ENCODE data around the gene BEND3. TPM values are rescaled to one million over a fixed set of nuclear protein-coding genes. Genes with fewer than 3 reads are reported as not detected.
"Not testable (repeated sequence)": the region's sequence is repeated elsewhere in the genome, so short reads cannot be mapped to it uniquely, and the experiment has no call there.

The BEND3 gene
- total and polyA plus RNA-seq, 9 of the 15 experiments (the other 6 are each of a cell fraction or from before 2014, with no cell fraction given) = 0.64 to 8.4 (median 3.3) TPM

DNA sequence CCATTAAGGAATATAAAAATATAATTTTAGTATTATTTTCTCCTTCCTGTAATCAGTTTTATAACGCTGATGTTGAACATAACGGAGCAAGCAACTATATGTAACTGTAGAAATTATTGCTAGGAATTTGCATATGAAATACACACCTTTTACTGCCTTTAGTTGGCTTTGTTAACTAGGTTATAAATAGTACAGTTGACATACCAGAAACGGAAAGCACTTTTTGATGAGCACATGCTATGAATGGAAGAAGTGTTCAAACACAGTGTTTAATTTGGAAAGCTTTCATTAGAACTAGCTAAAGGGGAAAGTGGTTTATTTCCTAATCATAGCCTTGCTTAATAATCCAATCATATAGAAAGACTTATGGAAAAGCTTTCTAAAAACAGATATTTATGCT, 25.3 kb upstream of the BEND3 start:
- POLR2A ChIA-PET = interaction anchor here (0.9 kb wide), 1 partner anchor 27 kb away, joined by 4 read pairs; no protein-coding TSS in a partner anchor
- TF ChIP-seq MYNN (IDR thresholded peaks at IDR 0.05) = no peak
- no peak for TF ChIP-seq MYNN (CRISPR knock-in tag; IDR thresholded peaks at IDR 0.05)
- no peak for TF ChIP-seq POLR2A (conservative IDR thresholded peaks at IDR 0.05)
- no peak for TF ChIP-seq TOE1 (IDR thresholded peaks at IDR 0.05; ENCODE audit: borderline replicate concordance)
- no peak for TF ChIP-seq TOE1 (CRISPR knock-in tag; IDR thresholded peaks at IDR 0.05; ENCODE audit: borderline replicate concordance, low read depth)
- no peak for TF ChIP-seq ZNF445 (CRISPR knock-in tag; IDR thresholded peaks at IDR 0.05; ENCODE audit: low read depth)
- TF ChIP-seq SMAD4 (CRISPR knock-in tag; conservative IDR thresholded peaks at IDR 0.05) = no peak
- no peak for TF ChIP-seq ESRRB (CRISPR knock-in tag; IDR thresholded peaks at IDR 0.05; ENCODE audit: borderline replicate concordance)

DNA sequence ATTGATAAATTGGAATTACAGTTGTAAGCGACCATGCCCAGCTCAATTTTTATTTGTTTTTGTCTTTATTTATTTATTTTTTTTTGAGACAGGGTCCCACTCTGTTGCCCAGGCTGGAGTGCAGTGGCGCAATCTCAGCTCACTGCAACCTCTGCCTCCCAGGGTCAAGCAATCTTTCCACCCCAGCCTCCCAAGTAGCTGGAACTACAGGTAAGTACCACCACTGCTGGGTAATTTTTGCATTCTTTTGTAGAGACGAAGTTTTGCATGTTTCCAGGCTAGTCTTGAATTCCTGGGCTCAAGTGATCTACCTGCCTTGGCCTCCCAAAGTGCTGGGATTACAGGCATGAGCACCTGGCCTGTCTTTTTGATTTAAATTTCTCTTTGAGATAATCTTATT, 21.0 kb upstream of the BEND3 start:
- H4K20me1 ChIP-seq (replicated peaks; ENCODE audit: control insufficient read depth, insufficient read depth, low read length); CTCF ChIA-PET (ENCODE audit: low intra/inter-chr PET ratio); BruUV-seq (replicated peaks); H3K27me3 ChIP-seq (ENCODE audit: control insufficient read depth in 2 of 2, insufficient read depth in 2 of 2, low read length in 2 of 2); H3K4me3 ChIP-seq; H3K36me3 ChIP-seq (ENCODE audit: control insufficient read depth, insufficient read depth, low read length); DNase-seq (ENCODE audit: extremely low read depth in 1 of 4, low spot score in 3 of 4); in situ Hi-C loops (cut with MboI); H3K4me1 ChIP-seq (replicated peaks in 1 of 2; ENCODE audit: control insufficient read depth in 2 of 2, insufficient read depth in 2 of 2, low read length in 2 of 2); FAIRE-seq; H3K9ac ChIP-seq (ENCODE audit: insufficient read depth in 1 of 2, low read depth in 2 of 2, low read length in 2 of 2); H3K27ac ChIP-seq (ENCODE audit: extremely low read depth, low read depth, low read length); H3K9me3 ChIP-seq (replicated peaks; ENCODE audit: control insufficient read depth, insufficient read depth, low read depth, low read length); H3K9me1 ChIP-seq (ENCODE audit: control insufficient read depth, insufficient read depth, low read length); ATAC-seq; H3K79me2 ChIP-seq (ENCODE audit: control insufficient read depth, insufficient read depth, low read length); H3K4me2 ChIP-seq (ENCODE audit: insufficient read depth, low read length); H2AFZ ChIP-seq (ENCODE audit: low read depth, low read length): not testable (repeated sequence)
- intact Hi-C loops (cut with micrococcal nuclease) = loop anchor here (10.0 kb wide), 1 partner anchor 498 kb away; no protein-coding TSS in a partner anchor
- 38% methylated on average over 3 of the region's 3 CpGs for WGBS (ENCODE audit: insufficient coverage, low coverage, missing lambda C conversion rate)
- POLR2A ChIA-PET = interaction anchor here (1.8 kb wide), 1 partner anchor 10 kb away, joined by 6 read pairs; no protein-coding TSS in a partner anchor

More for the DNA sequence above, 25.3 kb upstream of the BEND3 start:
- no peaks in the 10 kb centered on the region for H4K20me1 ChIP-seq (replicated peaks; ENCODE audit: control insufficient read depth, insufficient read depth, low read length)
- no peaks in the 10 kb centered on the region for H3K79me2 ChIP-seq (ENCODE audit: control insufficient read depth, insufficient read depth, low read length)
- no peak for DNase-seq (ENCODE audit: extremely low read depth in 1 of 4, low spot score in 3 of 4)
- no peak overlapping the region for H3K27ac ChIP-seq (ENCODE audit: extremely low read depth, low read depth, low read length)
- no peak overlapping the region for H3K4me3 ChIP-seq
- CTCF ChIA-PET (ENCODE audit: low intra/inter-chr PET ratio) = interaction anchor here (0.7 kb wide), 1 partner anchor 148 kb away, joined by 3 read pairs; no protein-coding TSS in a partner anchor
- WGBS (ENCODE audit: insufficient coverage, low coverage, missing lambda C conversion rate) = 2% methylated on average over 3 of the region's 3 CpGs
- in situ Hi-C loops (cut with MboI) = no loop called here
- no peaks in the 10 kb centered on the region for H3K9me3 ChIP-seq (replicated peaks; ENCODE audit: control insufficient read depth, insufficient read depth, low read depth, low read length)
- H3K27me3 ChIP-seq (ENCODE audit: control insufficient read depth in 2 of 2, insufficient read depth in 2 of 2, low read length in 2 of 2) = peaks cover 3 to 5% of the 10 kb centered on the region in 2 experiments; a peak in 3 of 5 replicates
- no peak overlapping the region for H3K4me2 ChIP-seq (ENCODE audit: insufficient read depth, low read length)
- ATAC-seq = no peak
- no TSS peak for BruUV-seq (replicated peaks)
- FAIRE-seq = no peak
- no peak overlapping the region for H3K9ac ChIP-seq (ENCODE audit: insufficient read depth in 1 of 2, low read depth in 2 of 2, low read length in 2 of 2)
- intact Hi-C loops (cut with micrococcal nuclease) = no loop called here
- no peaks in the 10 kb centered on the region for H3K36me3 ChIP-seq (ENCODE audit: control insufficient read depth, insufficient read depth, low read length)
- H3K4me1 ChIP-seq (replicated peaks in 1 of 2; ENCODE audit: control insufficient read depth in 2 of 2, insufficient read depth in 2 of 2, low read length in 2 of 2) = no peaks in the 10 kb centered on the region
- no peaks in the 10 kb centered on the region for H3K9me1 ChIP-seq (ENCODE audit: control insufficient read depth, insufficient read depth, low read length)
- no peak overlapping the region for H2AFZ ChIP-seq (ENCODE audit: low read depth, low read length)

DNA sequence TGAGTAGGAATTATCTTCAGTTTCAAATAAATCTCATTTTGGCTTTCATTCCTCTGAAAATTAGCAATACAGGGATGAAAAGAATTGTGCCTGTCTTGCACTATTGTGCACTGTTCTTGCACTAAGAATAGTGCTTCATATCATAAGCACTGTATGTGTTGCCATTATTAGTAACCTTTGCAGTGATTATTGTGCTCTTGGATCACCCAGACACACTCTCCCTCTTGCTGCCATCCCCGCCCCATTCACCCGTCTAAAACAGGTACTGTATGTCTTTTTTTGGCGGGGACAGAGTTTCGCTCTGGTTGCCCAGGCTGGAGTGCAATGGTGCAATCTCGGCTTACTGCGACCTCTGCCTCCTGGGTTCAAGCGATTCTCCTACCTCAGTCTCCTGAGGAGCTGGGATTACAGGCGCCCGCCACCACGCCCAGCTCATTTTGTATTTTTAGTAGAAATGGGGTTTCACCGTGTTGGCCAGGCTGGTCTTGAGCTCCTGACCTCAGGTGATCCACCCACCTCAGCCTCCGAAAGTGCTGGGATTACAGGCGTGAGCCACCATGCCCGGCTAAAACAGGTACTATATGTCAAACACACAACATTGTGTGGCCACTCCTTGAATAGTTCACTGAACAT, 19.8 kb upstream of the BEND3 start:
- H3K9me1 ChIP-seq (ENCODE audit: control insufficient read depth, insufficient read depth, low read length); H3K9ac ChIP-seq (ENCODE audit: insufficient read depth in 1 of 2, low read depth in 2 of 2, low read length in 2 of 2); H2AFZ ChIP-seq (ENCODE audit: low read depth, low read length); in situ Hi-C loops (cut with MboI); DNase-seq (ENCODE audit: extremely low read depth in 1 of 4, low spot score in 3 of 4); H3K4me2 ChIP-seq (ENCODE audit: insufficient read depth, low read length); H3K36me3 ChIP-seq (ENCODE audit: control insufficient read depth, insufficient read depth, low read length); ATAC-seq; H3K27ac ChIP-seq (ENCODE audit: extremely low read depth, low read depth, low read length); H4K20me1 ChIP-seq (replicated peaks; ENCODE audit: control insufficient read depth, insufficient read depth, low read length); BruUV-seq (replicated peaks); H3K9me3 ChIP-seq (replicated peaks; ENCODE audit: control insufficient read depth, insufficient read depth, low read depth, low read length); H3K79me2 ChIP-seq (ENCODE audit: control insufficient read depth, insufficient read depth, low read length); H3K4me1 ChIP-seq (replicated peaks in 1 of 2; ENCODE audit: control insufficient read depth in 2 of 2, insufficient read depth in 2 of 2, low read length in 2 of 2); FAIRE-seq; H3K4me3 ChIP-seq; H3K27me3 ChIP-seq (ENCODE audit: control insufficient read depth in 2 of 2, insufficient read depth in 2 of 2, low read length in 2 of 2): not testable (repeated sequence)
- intact Hi-C loops (cut with micrococcal nuclease) = loop anchor here (10.0 kb wide), 1 partner anchor 500 kb away; no protein-coding TSS in a partner anchor
- WGBS (ENCODE audit: insufficient coverage, low coverage, missing lambda C conversion rate) = 10% methylated on average over 13 of the region's 14 CpGs
- POLR2A ChIA-PET = interaction anchor here (1.8 kb wide), 1 partner anchor 9 kb away, joined by 6 read pairs; no protein-coding TSS in a partner anchor
- CTCF ChIA-PET (ENCODE audit: low intra/inter-chr PET ratio) = interaction anchor here (0.6 kb wide), 1 partner anchor 272 kb away, joined by 3 read pairs; no protein-coding TSS in a partner anchor
